ENCODE results near the gene COA8. TPM values are rescaled to one million over a fixed set of nuclear protein-coding genes. Genes with fewer than 3 reads are reported as not detected.

COA8 gene
- total RNA-seq, 2 experiments from 2014 or later, result 26.7 to 29.5 TPM

GRCh38 chr14:103552011-103552845 is 10.5 kb upstream of the COA8 start:
- peak overlapping the region; percentile 30 for H3K27ac Mint-ChIP-seq
- H3K4me1 Mint-ChIP-seq, result no peaks in the 10 kb centered on the region
- H3K4me3 Mint-ChIP-seq, result no peak overlapping the region
- POLR2A ChIA-PET, result no interaction called here
- ATAC-seq (ENCODE audit: low read depth) (no peak), DNase-seq (no peak)
- H3K9me3 Mint-ChIP-seq, result no peaks in the 10 kb centered on the region
- peaks cover 4% of the 10 kb centered on the region for H3K36me3 Mint-ChIP-seq
- H3K27me3 Mint-ChIP-seq, result no peaks in the 10 kb centered on the region

- no peak overlapping the region for H3K4me3 Mint-ChIP-seq
- H3K4me1 Mint-ChIP-seq, result peaks cover 1% of the 10 kb centered on the region
- H3K27me3 Mint-ChIP-seq, result no peaks in the 10 kb centered on the region
- no peak for DNase-seq
- POLR2A ChIA-PET, result no interaction called here
- ATAC-seq (ENCODE audit: low read depth), result no peak
- peaks cover 4% of the 10 kb centered on the region for H3K36me3 Mint-ChIP-seq
- H3K27ac Mint-ChIP-seq, result no peak overlapping the region
- H3K9me3 Mint-ChIP-seq, result no peaks in the 10 kb centered on the region
Measured at GRCh38 chr14:103552846-103553210, 9.9 kb upstream of the COA8 start.

- Mint-ChIP-seq H3K27ac (no peak overlapping the region), H3K27me3 (no peaks in the 10 kb centered on the region), H3K9me3 (no peaks in the 10 kb centered on the region), H3K36me3 (peaks cover 6% of the 10 kb centered on the region), H3K4me1 (peaks cover 18% of the 10 kb centered on the region), H3K4me3 (no peak overlapping the region)
- DNase-seq (no peak), ATAC-seq (ENCODE audit: low read depth) (no peak)
- POLR2A ChIA-PET, result no interaction called here
Measured at GRCh38 chr14:103555559-103556337, 7.0 kb upstream of the COA8 start.

- no peak for DNase-seq
- no peak overlapping the region for H3K27ac Mint-ChIP-seq
- no peak for ATAC-seq (ENCODE audit: low read depth)
- POLR2A ChIA-PET, result no interaction called here
- peaks cover 6% of the 10 kb centered on the region for H3K36me3 Mint-ChIP-seq
- H3K4me1 Mint-ChIP-seq, result peaks cover 27% of the 10 kb centered on the region
- H3K4me3 Mint-ChIP-seq, result no peak overlapping the region
- no peaks in the 10 kb centered on the region for H3K27me3 Mint-ChIP-seq
- no peaks in the 10 kb centered on the region for H3K9me3 Mint-ChIP-seq
Measured at GRCh38 chr14:103556946-103557758, 5.6 kb upstream of the COA8 start.

GRCh38 chr14:103558071-103558882 is 4.5 kb upstream of the COA8 start:
- H3K27ac Mint-ChIP-seq, result no peak overlapping the region

GRCh38 chr14:103559766-103560165 is 3.0 kb upstream of the COA8 start:
- POLR2A ChIA-PET, result interaction anchor here (0.7 kb wide), 1 partner anchor 33 kb away, joined by 3 read pairs; no protein-coding TSS in a partner anchor
- H3K27me3 Mint-ChIP-seq, result no peaks in the 10 kb centered on the region

More at GRCh38 chr14:103558071-103558882, 4.5 kb upstream of the COA8 start:
- no peak for ATAC-seq (ENCODE audit: low read depth)
- DNase-seq, result no peak
- no peaks in the 10 kb centered on the region for H3K27me3 Mint-ChIP-seq
- no peaks in the 10 kb centered on the region for H3K9me3 Mint-ChIP-seq
- H3K4me3 Mint-ChIP-seq, result no peak overlapping the region
- H3K36me3 Mint-ChIP-seq, result peaks cover 6% of the 10 kb centered on the region
- POLR2A ChIA-PET, result no interaction called here
- H3K4me1 Mint-ChIP-seq, result peaks cover 28% of the 10 kb centered on the region

GRCh38 chr14:103560691-103561090 is 2.1 kb upstream of the COA8 start:
- no peak for DNase-seq
- Mint-ChIP-seq H3K27ac (peak overlapping the region; percentile 5), H3K4me3 (peak overlapping the region; percentile 91), H3K36me3 (peaks cover 2% of the 10 kb centered on the region), H3K9me3 (no peaks in the 10 kb centered on the region), H3K4me1 (peaks cover 38% of the 10 kb centered on the region), H3K27me3 (no peaks in the 10 kb centered on the region)
- ATAC-seq (ENCODE audit: low read depth), result no peak
- POLR2A ChIA-PET, result interaction anchor here (0.6 to 2.3 kb wide), 4 partner anchors 42 to 227 kb away, joined by 3 to 6 read pairs (median 6); partner anchors contain the start of genes EIF5, XRCC3 and ZFYVE21

More at GRCh38 chr14:103559766-103560165, 3.0 kb upstream of the COA8 start:
- ATAC-seq (ENCODE audit: low read depth) (no peak), DNase-seq (no peak)
- no peak overlapping the region for H3K4me3 Mint-ChIP-seq
- H3K9me3 Mint-ChIP-seq, result no peaks in the 10 kb centered on the region
- no peak overlapping the region for H3K27ac Mint-ChIP-seq
- H3K4me1 Mint-ChIP-seq, result peaks cover 37% of the 10 kb centered on the region
- peaks cover 4% of the 10 kb centered on the region for H3K36me3 Mint-ChIP-seq

GRCh38 chr14:103561381-103562178 is 1.2 kb upstream of the COA8 start:
- DNase-seq (no peak), ATAC-seq (ENCODE audit: low read depth) (peak; percentile 51)
- H3K4me3 Mint-ChIP-seq, result peak overlapping the region; percentile 91
- H3K9me3 Mint-ChIP-seq, result no peaks in the 10 kb centered on the region
- peak overlapping the region; percentile 86 for H3K27ac Mint-ChIP-seq
- peaks cover 43% of the 10 kb centered on the region for H3K4me1 Mint-ChIP-seq
- POLR2A ChIA-PET, result interaction anchor here (0.6 to 2.3 kb wide), 10 partner anchors 10 to 228 kb away, joined by 3 to 10 read pairs (median 6); partner anchors contain the start of genes EIF5, KLC1, XRCC3 and ZFYVE21
- no peaks in the 10 kb centered on the region for H3K27me3 Mint-ChIP-seq
- H3K36me3 Mint-ChIP-seq, result peaks cover 2% of the 10 kb centered on the region

GRCh38 chr14:103562179-103562428 is 656 bp upstream of the COA8 start:
- Mint-ChIP-seq H3K27me3 (no peaks in the 10 kb centered on the region), H3K4me3 (peak overlapping the region; percentile 91), H3K27ac (peak overlapping the region; percentile 86), H3K9me3 (no peaks in the 10 kb centered on the region), H3K36me3 (peaks cover 2% of the 10 kb centered on the region), H3K4me1 (peaks cover 44% of the 10 kb centered on the region)
- peak; percentile 45 for ATAC-seq (ENCODE audit: low read depth)
- no peak for DNase-seq
- POLR2A ChIA-PET, result interaction anchor here (0.8 to 2.3 kb wide), 9 partner anchors 9 to 228 kb away, joined by 3 to 10 read pairs (median 6); partner anchors contain the start of genes EIF5, KLC1, XRCC3 and ZFYVE21

GRCh38 chr14:103563226-103563620 is 463 bp downstream of the COA8 start:
- peaks cover 39% of the 10 kb centered on the region for H3K4me1 Mint-ChIP-seq
- peaks cover 2% of the 10 kb centered on the region for H3K36me3 Mint-ChIP-seq
- no peaks in the 10 kb centered on the region for H3K27me3 Mint-ChIP-seq
- DNase-seq (no peak), ATAC-seq (ENCODE audit: low read depth) (no peak)
- H3K9me3 Mint-ChIP-seq, result no peaks in the 10 kb centered on the region
- H3K27ac Mint-ChIP-seq, result peak overlapping the region; percentile 84
- POLR2A ChIA-PET, result no interaction called here
- H3K4me3 Mint-ChIP-seq, result peak overlapping the region; percentile 94

GRCh38 chr14:103563844-103564505 is 1.2 kb downstream of the COA8 start:
- no peak for DNase-seq
- Mint-ChIP-seq H3K36me3 (peaks cover 2% of the 10 kb centered on the region), H3K9me3 (no peaks in the 10 kb centered on the region), H3K27me3 (no peaks in the 10 kb centered on the region), H3K4me1 (peaks cover 39% of the 10 kb centered on the region), H3K27ac (no peak overlapping the region), H3K4me3 (peak overlapping the region; percentile 94)
- POLR2A ChIA-PET, result interaction anchor here (0.6 to 1.2 kb wide), 6 partner anchors 10 to 1141 kb away, joined by 3 to 8 read pairs (median 5); partner anchors contain the start of gene ZFYVE21
- no peak for ATAC-seq (ENCODE audit: low read depth)
